ENCODE results near the gene NCOA7.

The NCOA7 gene

GRCh38 chr6:125974214-125974866 is 183.6 kb downstream of the NCOA7 start:
- DNase-seq (ENCODE audit: low spot score), result peak; percentile 58

GRCh38 chr6:125979101-125979500 is 188.3 kb downstream of the NCOA7 start:
- DNase-seq (ENCODE audit: low spot score), result no peak
